ENCODE results near the gene MAP3K7CL. TPM values are rescaled to one million over a fixed set of nuclear protein-coding genes. Genes with fewer than 3 reads are reported as not detected.

MAP3K7CL gene
- total RNA-seq, 1 experiment from 2014 or later, result 0.31 TPM

DNA sequence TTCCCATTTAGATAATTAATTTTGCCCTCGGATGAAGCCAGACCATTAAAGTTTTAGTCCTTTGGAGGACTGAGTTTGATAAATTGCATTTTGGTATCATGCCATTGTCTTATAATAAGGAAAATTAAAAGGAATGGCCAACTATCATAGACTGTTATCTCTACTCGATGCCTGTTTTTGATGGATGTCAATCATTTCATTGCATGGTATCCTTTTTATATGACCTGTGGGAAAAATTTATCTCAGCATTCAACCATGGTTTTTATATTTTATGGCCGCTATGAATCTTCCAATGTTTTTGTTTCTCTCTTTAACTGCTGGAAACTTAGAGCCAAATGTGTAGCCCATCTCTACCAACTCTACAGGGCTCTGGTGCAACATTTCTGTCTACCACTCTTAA lies 47.1 kb upstream of the MAP3K7CL start:
- intact Hi-C loops (cut with micrococcal nuclease; ENCODE audit: unreplicated experiment) (no loop called here), in situ Hi-C loops (cut with HindIII; ENCODE audit: low pct_unique_long_range_greater_than_20kb, low sequenced_read_pairs) (no loop called here)
- CTCF ChIA-PET, result no interaction called here
- Histone ChIP-seq H3K36me3 (ENCODE audit: control insufficient read depth, insufficient read depth, low read length) (no peaks in the 10 kb centered on the region), H3K9me3 (ENCODE audit: control insufficient read depth, insufficient read depth, low read depth, low read length) (no peaks in the 10 kb centered on the region), H3K4me3 (ENCODE audit: low read depth in 2 of 2, low read length in 2 of 2) (no peak overlapping the region), H3K27ac (ENCODE audit: low read length) (no peak overlapping the region), H3K27me3 (ENCODE audit: control insufficient read depth, insufficient read depth, low read length) (peaks cover 2% of the 10 kb centered on the region; the same call in 1 of the 2 replicates), H3K4me1 (ENCODE audit: control insufficient read depth, insufficient read depth, low read length) (no peaks in the 10 kb centered on the region)
- no TSS peak for BruUV-seq (replicated peaks)
- POLR2A ChIA-PET, result interaction anchor here (0.6 kb wide), 1 partner anchor 604 kb away, joined by 4 read pairs; no protein-coding TSS in a partner anchor
- TF ChIP-seq, protein P1, sequence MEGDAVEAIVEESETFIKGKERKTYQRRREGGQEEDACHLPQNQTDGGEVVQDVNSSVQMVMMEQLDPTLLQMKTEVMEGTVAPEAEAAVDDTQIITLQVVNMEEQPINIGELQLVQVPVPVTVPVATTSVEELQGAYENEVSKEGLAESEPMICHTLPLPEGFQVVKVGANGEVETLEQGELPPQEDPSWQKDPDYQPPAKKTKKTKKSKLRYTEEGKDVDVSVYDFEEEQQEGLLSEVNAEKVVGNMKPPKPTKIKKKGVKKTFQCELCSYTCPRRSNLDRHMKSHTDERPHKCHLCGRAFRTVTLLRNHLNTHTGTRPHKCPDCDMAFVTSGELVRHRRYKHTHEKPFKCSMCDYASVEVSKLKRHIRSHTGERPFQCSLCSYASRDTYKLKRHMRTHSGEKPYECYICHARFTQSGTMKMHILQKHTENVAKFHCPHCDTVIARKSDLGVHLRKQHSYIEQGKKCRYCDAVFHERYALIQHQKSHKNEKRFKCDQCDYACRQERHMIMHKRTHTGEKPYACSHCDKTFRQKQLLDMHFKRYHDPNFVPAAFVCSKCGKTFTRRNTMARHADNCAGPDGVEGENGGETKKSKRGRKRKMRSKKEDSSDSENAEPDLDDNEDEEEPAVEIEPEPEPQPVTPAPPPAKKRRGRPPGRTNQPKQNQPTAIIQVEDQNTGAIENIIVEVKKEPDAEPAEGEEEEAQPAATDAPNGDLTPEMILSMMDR (IDR thresholded peaks at IDR 0.05), result no peak
- TF ChIP-seq POLR2AphosphoS5 (IDR thresholded peaks at IDR 0.05; ENCODE audit: low read depth, low read length), result no peak
- TF ChIP-seq TCF7L2 (IDR thresholded peaks at IDR 0.05; ENCODE audit: low read depth, low read length), result no peak
- TF ChIP-seq SIN3A (IDR thresholded peaks at IDR 0.05; ENCODE audit: borderline replicate concordance, insufficient read depth, low read depth, low read length), result no peak
- TF ChIP-seq, protein P2, sequence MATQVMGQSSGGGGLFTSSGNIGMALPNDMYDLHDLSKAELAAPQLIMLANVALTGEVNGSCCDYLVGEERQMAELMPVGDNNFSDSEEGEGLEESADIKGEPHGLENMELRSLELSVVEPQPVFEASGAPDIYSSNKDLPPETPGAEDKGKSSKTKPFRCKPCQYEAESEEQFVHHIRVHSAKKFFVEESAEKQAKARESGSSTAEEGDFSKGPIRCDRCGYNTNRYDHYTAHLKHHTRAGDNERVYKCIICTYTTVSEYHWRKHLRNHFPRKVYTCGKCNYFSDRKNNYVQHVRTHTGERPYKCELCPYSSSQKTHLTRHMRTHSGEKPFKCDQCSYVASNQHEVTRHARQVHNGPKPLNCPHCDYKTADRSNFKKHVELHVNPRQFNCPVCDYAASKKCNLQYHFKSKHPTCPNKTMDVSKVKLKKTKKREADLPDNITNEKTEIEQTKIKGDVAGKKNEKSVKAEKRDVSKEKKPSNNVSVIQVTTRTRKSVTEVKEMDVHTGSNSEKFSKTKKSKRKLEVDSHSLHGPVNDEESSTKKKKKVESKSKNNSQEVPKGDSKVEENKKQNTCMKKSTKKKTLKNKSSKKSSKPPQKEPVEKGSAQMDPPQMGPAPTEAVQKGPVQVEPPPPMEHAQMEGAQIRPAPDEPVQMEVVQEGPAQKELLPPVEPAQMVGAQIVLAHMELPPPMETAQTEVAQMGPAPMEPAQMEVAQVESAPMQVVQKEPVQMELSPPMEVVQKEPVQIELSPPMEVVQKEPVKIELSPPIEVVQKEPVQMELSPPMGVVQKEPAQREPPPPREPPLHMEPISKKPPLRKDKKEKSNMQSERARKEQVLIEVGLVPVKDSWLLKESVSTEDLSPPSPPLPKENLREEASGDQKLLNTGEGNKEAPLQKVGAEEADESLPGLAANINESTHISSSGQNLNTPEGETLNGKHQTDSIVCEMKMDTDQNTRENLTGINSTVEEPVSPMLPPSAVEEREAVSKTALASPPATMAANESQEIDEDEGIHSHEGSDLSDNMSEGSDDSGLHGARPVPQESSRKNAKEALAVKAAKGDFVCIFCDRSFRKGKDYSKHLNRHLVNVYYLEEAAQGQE (IDR thresholded peaks at IDR 0.05; ENCODE audit: insufficient read depth in 1 of 2, low read depth in 2 of 2, low read length in 1 of 2), result no peak
- ATAC-seq (no peak), DNase-seq (ENCODE audit: low read depth, low spot score) (no peak)

DNA sequence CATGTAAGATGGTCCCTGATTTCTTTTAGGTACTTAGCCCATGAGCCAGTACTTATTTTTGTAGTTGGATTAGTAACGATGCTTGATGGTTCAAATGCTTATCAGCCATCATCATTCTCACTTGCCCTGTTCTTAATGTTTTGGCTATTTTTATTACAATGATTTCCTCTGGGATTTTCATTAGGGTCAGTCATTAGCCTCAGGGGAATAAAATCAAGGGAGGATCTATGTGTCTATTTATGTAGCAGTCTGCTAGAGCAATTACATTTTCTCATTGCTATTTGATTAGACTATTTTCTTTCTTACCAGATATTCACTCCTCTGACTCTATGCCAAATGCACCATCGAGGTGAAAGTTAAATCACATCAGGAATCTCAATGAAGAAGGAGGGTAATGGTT lies 46.1 kb upstream of the MAP3K7CL start:
- POLR2A ChIA-PET, result no interaction called here
- Histone ChIP-seq H3K27ac (ENCODE audit: low read length) (no peak overlapping the region), H3K4me1 (ENCODE audit: control insufficient read depth, insufficient read depth, low read length) (no peaks in the 10 kb centered on the region), H3K27me3 (ENCODE audit: control insufficient read depth, insufficient read depth, low read length) (peaks cover 2% of the 10 kb centered on the region; the same call in 1 of the 2 replicates), H3K9me3 (ENCODE audit: control insufficient read depth, insufficient read depth, low read depth, low read length) (no peaks in the 10 kb centered on the region), H3K36me3 (ENCODE audit: control insufficient read depth, insufficient read depth, low read length) (no peaks in the 10 kb centered on the region), H3K4me3 (ENCODE audit: low read depth in 2 of 2, low read length in 2 of 2) (no peak overlapping the region)
- no peak for ATAC-seq
- CTCF ChIA-PET, result no interaction called here
- no peak for DNase-seq (ENCODE audit: low read depth, low spot score)
- intact Hi-C loops (cut with micrococcal nuclease; ENCODE audit: unreplicated experiment) (no loop called here), in situ Hi-C loops (cut with HindIII; ENCODE audit: low pct_unique_long_range_greater_than_20kb, low sequenced_read_pairs) (no loop called here)
- no TSS peak for BruUV-seq (replicated peaks)
- TF ChIP-seq POLR2AphosphoS5 (IDR thresholded peaks at IDR 0.05; ENCODE audit: low read depth, low read length) (no peak), SIN3A (IDR thresholded peaks at IDR 0.05; ENCODE audit: borderline replicate concordance, insufficient read depth, low read depth, low read length) (no peak), TCF7L2 (IDR thresholded peaks at IDR 0.05; ENCODE audit: low read depth, low read length) (no peak)
- TF ChIP-seq, protein P1 (IDR thresholded peaks at IDR 0.05), result no peak
- TF ChIP-seq, protein P2 (IDR thresholded peaks at IDR 0.05; ENCODE audit: insufficient read depth in 1 of 2, low read depth in 2 of 2, low read length in 1 of 2), result no peak

Data from Panc1 (cell line).